HCT116 (cell line): Measurements from ENCODE around the gene CKLF. TPM values are rescaled to one million over a fixed set of nuclear protein-coding genes. Genes with fewer than 3 reads are reported as not detected.

Source experiments
- ATAC-seq: fragments of 200-7000 bp; cut with Tn5 transposase; 2 replicates; pipeline ENCODE4 v1.9.1; 2020; ENCODE audit warnings: mild to moderate bottlenecking, moderate library complexity
- BruUV-seq: library from RNA; stranded (reverse); fragments of 400-500 nt; replicated peaks from 2 replicates; lab custom pipeline; 2021; lab: Mats Ljungman, UMichigan
- CTCF ChIA-PET: fragments of 300-600 bp; sonication (Branson Sonifier 250); formaldehyde crosslinking; loops from one replicate; lab custom pipeline; 2021; ENCODE audit warnings: antibody characterized with exemption; lab: Charles Lee
- POLR2A ChIA-PET: fragments of 300-600, 350-600 bp; sonication (Branson Sonifier 250); formaldehyde crosslinking; loops from one replicate; lab custom pipeline; 2021; ENCODE audit warnings: antibody characterized with exemption; lab: Charles Lee
- RAD21 ChIA-PET, 2 experiments: fragments of 300-600 bp; sonication (Branson Sonifier 250); formaldehyde crosslinking; loops; one replicate each; lab custom pipeline; 2023; ENCODE audit warnings: low total read pairs in 2 of 2; ENCODE audit not compliant: uncharacterized antibody in 2 of 2, unreplicated experiment in 2 of 2, low non-redundant PET in 1 of 2; lab: Charles Lee
- DNase-seq: peaks from one replicate; pipeline ENCODE4 v3.0.0-alpha.2; 2010; ENCODE audit warnings: low read depth, low spot score
- H2AFZ ChIP-seq: fragments of 200-600 bp; shearing (Covaris generic), sonication (generic); 2 replicates; pipeline ENCODE4 v1.6.1; 2017; ENCODE audit warnings: low read depth, mixed run types, mixed read lengths, antibody characterized with exemption, low read length; ENCODE audit not compliant: poor library complexity, severe bottlenecking
- H3K27ac ChIP-seq: 2 replicates; pipeline ENCODE4 v1.5.1; 2012; ENCODE audit warnings: low read depth, low read length
- H3K27me3 ChIP-seq: fragments of 200-600 bp; sonication (generic); 2 replicates; pipeline ENCODE4 v1.6.1; 2016; ENCODE audit warnings: mixed run types, low read length, mixed read lengths; ENCODE audit not compliant: insufficient read depth
- H3K36me3 ChIP-seq, 2 experiments: fragments of 200-500 bp in 1 of 2; fragments of 200-600 bp in 1 of 2; sonication (Bioruptor generic) in 1 of 2; sonication (generic) in 1 of 2; 2 replicates each; pipeline versions ENCODE4 v1.5.1 to v1.6.1; 2014 to 2016; ENCODE audit warnings: low read length in 2 of 2, inconsistent platforms in 1 of 2, mixed read lengths in 1 of 2, mixed run types in 1 of 2; ENCODE audit not compliant: insufficient read depth in 2 of 2, control insufficient read depth in 1 of 2
- H3K4me1 ChIP-seq, 2 experiments: fragments of 200-600 bp in 1 of 2; sonication (generic) in 1 of 2; 2 replicates each; pipeline versions ENCODE4 v1.5.1 to v1.6.1; 2012 to 2017; ENCODE audit warnings: low read length in 2 of 2, inconsistent platforms in 1 of 2, mild to moderate bottlenecking in 1 of 2, mixed read lengths in 1 of 2, mixed run types in 1 of 2, moderate library complexity in 1 of 2; ENCODE audit not compliant: insufficient read depth in 2 of 2, control insufficient read depth in 1 of 2
- H3K4me2 ChIP-seq: fragments of 200-600 bp; sonication (generic); 2 replicates; pipeline ENCODE4 v1.6.1; 2017; ENCODE audit warnings: mixed run types, low read length, mixed read lengths
- H3K4me3 ChIP-seq, 2 experiments: fragments of 200-600 bp in 1 of 2; sonication (generic) in 1 of 2; replicated peaks in 1 of 2; 2 replicates each; pipeline ENCODE4 v1.5.1; 2011 to 2016; ENCODE audit warnings: low read length in 2 of 2, control low read depth in 1 of 2, low read depth in 1 of 2, mild to moderate bottlenecking in 1 of 2, mixed read lengths in 1 of 2, mixed run types in 1 of 2
- H3K79me2 ChIP-seq: fragments of 200-600 bp; sonication (generic); 2 replicates; pipeline ENCODE4 v1.6.1; 2017; ENCODE audit warnings: mild to moderate bottlenecking, mixed run types, low read length, moderate library complexity, mixed read lengths; ENCODE audit not compliant: insufficient read depth
- H3K9ac ChIP-seq: fragments of 200-600 bp; sonication (generic); 2 replicates; pipeline ENCODE4 v1.6.1; 2016; ENCODE audit warnings: low read length, mixed read lengths
- H3K9me2 ChIP-seq: fragments of 200-600 bp; sonication (generic), shearing (Covaris generic); 2 replicates; pipeline ENCODE4 v1.6.1; 2017; ENCODE audit warnings: mixed run types, mild to moderate bottlenecking, moderate library complexity; ENCODE audit not compliant: insufficient read depth
- H3K9me3 ChIP-seq, 2 experiments: fragments of 200-500 bp in 1 of 2; fragments of 200-600 bp in 1 of 2; sonication (Bioruptor generic) in 1 of 2; sonication (generic) in 1 of 2; 2 replicates each; pipeline ENCODE4 v1.6.1; 2014 to 2017; ENCODE audit warnings: low read length in 2 of 2, mixed read lengths in 2 of 2, inconsistent platforms in 1 of 2, low read depth in 1 of 2, mild to moderate bottlenecking in 1 of 2, mixed run types in 1 of 2, moderate library complexity in 1 of 2; ENCODE audit not compliant: control insufficient read depth in 1 of 2, insufficient read depth in 1 of 2
- H4K20me1 ChIP-seq: fragments of 200-600 bp; sonication (generic), shearing (Covaris generic); 2 replicates; pipeline ENCODE4 v1.6.1; 2017; ENCODE audit warnings: mixed run types, mild to moderate bottlenecking, moderate library complexity; ENCODE audit not compliant: insufficient read depth
- CEBPB ChIP-seq: IDR thresholded peaks from 2 replicates; pipeline ENCODE4 v1.6.1; 2012; ENCODE audit warnings: low read depth
- EGR1 ChIP-seq: IDR thresholded peaks from 2 replicates; pipeline ENCODE4 v1.6.1; 2012; ENCODE audit warnings: low read depth
- ELF1 ChIP-seq: IDR thresholded peaks from 2 replicates; pipeline ENCODE4 v1.6.1; 2012; ENCODE audit warnings: low read depth, borderline replicate concordance
- EZH2phosphoT487 ChIP-seq: fragments of 200-600 bp; IDR thresholded peaks from 2 replicates; pipeline ENCODE4 v1.6.1; 2018; ENCODE audit warnings: antibody characterized with exemption, borderline replicate concordance
- FOSL1 ChIP-seq: IDR thresholded peaks from 2 replicates; pipeline ENCODE4 v1.6.1; 2012; ENCODE audit warnings: low read depth
- JUND ChIP-seq: IDR thresholded peaks from 2 replicates; pipeline ENCODE4 v1.6.1; 2012
- POLR2AphosphoS5 ChIP-seq: IDR thresholded peaks from 2 replicates; pipeline ENCODE4 v1.6.1; 2011; ENCODE audit warnings: mild to moderate bottlenecking, low read depth, low read length, moderate library complexity
- SIN3A ChIP-seq: IDR thresholded peaks from 2 replicates; pipeline ENCODE4 v1.6.1; 2012; ENCODE audit warnings: low read depth
- SP1 ChIP-seq: IDR thresholded peaks from 2 replicates; pipeline ENCODE4 v1.6.1; 2012; ENCODE audit warnings: low read depth
- SRF ChIP-seq: IDR thresholded peaks from 2 replicates; pipeline ENCODE4 v1.6.1; 2012; ENCODE audit warnings: low read depth
- TCF7L2 ChIP-seq: IDR thresholded peaks from 2 replicates; pipeline ENCODE4 v1.7.0; 2011; ENCODE audit warnings: borderline replicate concordance, inconsistent platforms; ENCODE audit not compliant: insufficient read depth, insufficient read length; ENCODE audit errors: extremely low read depth
- ZFX ChIP-seq: fragments of 450-650 bp; IDR thresholded peaks from 2 replicates; pipeline ENCODE4 v1.6.1; 2017
- ZNF274 ChIP-seq: fragments of 200-500 bp; sonication (Bioruptor generic); IDR thresholded peaks from 2 replicates; pipeline ENCODE4 v1.6.1; 2014; ENCODE audit warnings: mild to moderate bottlenecking, low read depth, low read length, inconsistent platforms
- intact Hi-C: fragments of 100-400 bp; cut with micrococcal nuclease; formaldehyde crosslinking; loops from 2 replicates; pipeline ENCODE4 v1.10.0; 2022
- total RNA-seq: library from RNA; stranded (reverse); gene quantifications from one replicate; pipeline ENCODE4 v1.2.1, GENCODE V29; 2021; ENCODE audit not compliant: unreplicated experiment
- TF ChIP-seq, protein P1 (sequence below): IDR thresholded peaks from 2 replicates; pipeline ENCODE4 v1.6.1; 2011; ENCODE audit warnings: mild to moderate bottlenecking, low read length, moderate library complexity; ENCODE audit not compliant: insufficient replicate concordance; ENCODE audit errors: extremely low read depth
- TF ChIP-seq, protein P2 (sequence below): IDR thresholded peaks from 2 replicates; pipeline ENCODE4 v1.6.1; 2012
- TF ChIP-seq, protein P3 (sequence below), 3 experiments: fragments of 200-600 bp in 1 of 3; sonication (generic) in 1 of 3; IDR thresholded peaks in 2 of 3; conservative IDR thresholded peaks in 1 of 3; 2 replicates each; pipeline ENCODE4 v1.5.1; 2012 to 2017; ENCODE audit warnings: low read depth in 2 of 3, low read length in 2 of 3, antibody characterized with exemption in 1 of 3, borderline replicate concordance in 1 of 3, control low read depth in 1 of 3, mild to moderate bottlenecking in 1 of 3, mixed read lengths in 1 of 3, mixed run types in 1 of 3, moderate library complexity in 1 of 3; ENCODE audit not compliant: insufficient read depth in 1 of 3

CKLF gene
- total RNA-seq, 1 experiment from 2014 or later: 38.6 TPM

DNA sequence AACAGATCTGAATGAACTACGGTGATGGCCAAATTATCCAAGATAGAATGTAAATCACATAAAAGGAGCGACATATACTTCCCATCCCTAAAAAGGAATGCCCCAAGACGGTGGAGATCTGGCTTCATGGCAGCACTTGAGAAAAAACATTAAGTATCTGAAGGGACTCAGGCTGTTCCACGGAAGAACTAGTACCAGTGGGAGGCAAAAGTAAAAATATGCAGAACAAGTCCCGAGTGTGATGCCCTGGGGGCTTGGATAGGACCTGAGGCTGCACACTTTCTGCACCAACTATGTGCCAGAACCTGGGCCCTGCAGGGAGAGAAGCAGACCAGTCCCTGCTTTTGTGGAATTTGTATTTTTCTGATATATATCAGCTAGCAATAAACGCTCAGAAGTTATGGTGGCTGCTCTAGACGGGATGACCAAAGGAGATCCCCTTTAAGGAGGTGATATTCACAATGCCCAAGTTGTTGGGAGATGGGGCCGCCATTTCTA, 539 bp upstream of the CKLF start:
- intact Hi-C loops: loop anchor here (2.0 kb wide), 1 partner anchor 145 kb away; no protein-coding TSS in a partner anchor
- H3K79me2 ChIP-seq: peaks cover 26% of the 10 kb centered on the region; the same call in 1 of the 2 replicates
- no peaks in the 10 kb centered on the region for H3K9me3 ChIP-seq
- TF ChIP-seq CEBPB: no peak
- no peak for TF ChIP-seq SRF
- TF ChIP-seq, protein P1, sequence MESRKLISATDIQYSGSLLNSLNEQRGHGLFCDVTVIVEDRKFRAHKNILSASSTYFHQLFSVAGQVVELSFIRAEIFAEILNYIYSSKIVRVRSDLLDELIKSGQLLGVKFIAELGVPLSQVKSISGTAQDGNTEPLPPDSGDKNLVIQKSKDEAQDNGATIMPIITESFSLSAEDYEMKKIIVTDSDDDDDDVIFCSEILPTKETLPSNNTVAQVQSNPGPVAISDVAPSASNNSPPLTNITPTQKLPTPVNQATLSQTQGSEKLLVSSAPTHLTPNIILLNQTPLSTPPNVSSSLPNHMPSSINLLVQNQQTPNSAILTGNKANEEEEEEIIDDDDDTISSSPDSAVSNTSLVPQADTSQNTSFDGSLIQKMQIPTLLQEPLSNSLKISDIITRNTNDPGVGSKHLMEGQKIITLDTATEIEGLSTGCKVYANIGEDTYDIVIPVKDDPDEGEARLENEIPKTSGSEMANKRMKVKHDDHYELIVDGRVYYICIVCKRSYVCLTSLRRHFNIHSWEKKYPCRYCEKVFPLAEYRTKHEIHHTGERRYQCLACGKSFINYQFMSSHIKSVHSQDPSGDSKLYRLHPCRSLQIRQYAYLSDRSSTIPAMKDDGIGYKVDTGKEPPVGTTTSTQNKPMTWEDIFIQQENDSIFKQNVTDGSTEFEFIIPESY: no peak
- no peak for TF ChIP-seq JUND
- TF ChIP-seq ELF1: no peak
- TF ChIP-seq, protein P2, sequence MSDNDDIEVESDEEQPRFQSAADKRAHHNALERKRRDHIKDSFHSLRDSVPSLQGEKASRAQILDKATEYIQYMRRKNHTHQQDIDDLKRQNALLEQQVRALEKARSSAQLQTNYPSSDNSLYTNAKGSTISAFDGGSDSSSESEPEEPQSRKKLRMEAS: no peak
- no peak for TF ChIP-seq POLR2AphosphoS5
- no peak for TF ChIP-seq EZH2phosphoT487
- no peak for TF ChIP-seq TCF7L2
- TF ChIP-seq ZNF274: no peak
- TF ChIP-seq ZFX: no peak
- no peak for TF ChIP-seq SIN3A
- TF ChIP-seq, protein P3, sequence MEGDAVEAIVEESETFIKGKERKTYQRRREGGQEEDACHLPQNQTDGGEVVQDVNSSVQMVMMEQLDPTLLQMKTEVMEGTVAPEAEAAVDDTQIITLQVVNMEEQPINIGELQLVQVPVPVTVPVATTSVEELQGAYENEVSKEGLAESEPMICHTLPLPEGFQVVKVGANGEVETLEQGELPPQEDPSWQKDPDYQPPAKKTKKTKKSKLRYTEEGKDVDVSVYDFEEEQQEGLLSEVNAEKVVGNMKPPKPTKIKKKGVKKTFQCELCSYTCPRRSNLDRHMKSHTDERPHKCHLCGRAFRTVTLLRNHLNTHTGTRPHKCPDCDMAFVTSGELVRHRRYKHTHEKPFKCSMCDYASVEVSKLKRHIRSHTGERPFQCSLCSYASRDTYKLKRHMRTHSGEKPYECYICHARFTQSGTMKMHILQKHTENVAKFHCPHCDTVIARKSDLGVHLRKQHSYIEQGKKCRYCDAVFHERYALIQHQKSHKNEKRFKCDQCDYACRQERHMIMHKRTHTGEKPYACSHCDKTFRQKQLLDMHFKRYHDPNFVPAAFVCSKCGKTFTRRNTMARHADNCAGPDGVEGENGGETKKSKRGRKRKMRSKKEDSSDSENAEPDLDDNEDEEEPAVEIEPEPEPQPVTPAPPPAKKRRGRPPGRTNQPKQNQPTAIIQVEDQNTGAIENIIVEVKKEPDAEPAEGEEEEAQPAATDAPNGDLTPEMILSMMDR (IDR thresholded peaks at IDR 0.05 in 2 of 3, conservative IDR thresholded peaks at IDR 0.05 in 1 of 3; ENCODE audit: borderline replicate concordance in 1 of 3, insufficient read depth in 1 of 3, low read depth in 2 of 3, low read length in 2 of 3): no peak
- no peak for TF ChIP-seq EGR1
- TF ChIP-seq FOSL1: no peak
- TF ChIP-seq SP1: no peak
- CTCF ChIA-PET: interaction anchor here (1.5 to 1.8 kb wide), 2 partner anchors 57 to 278 kb away, joined by 6 to 8 read pairs; partner anchors contain the start of gene NAE1
- H2AFZ ChIP-seq: peak overlapping the region; percentile 36
- no peaks in the 10 kb centered on the region for H3K27me3 ChIP-seq
- peaks cover 25 to 46% of the 10 kb centered on the region in 2 experiments for H3K4me1 ChIP-seq
- ATAC-seq (peak; percentile 5; the same call in 1 of the 2 replicates), DNase-seq (no peak)
- H3K9ac ChIP-seq: peak overlapping the region; percentile 71
- BruUV-seq: TSS peak; percentile 41
- RAD21 ChIA-PET: no interaction called here
- peak overlapping the region; percentile 88 for H3K27ac ChIP-seq
- POLR2A ChIA-PET: interaction anchor here (0.6 to 1.9 kb wide), 4 partner anchors 18 to 322 kb away, joined by 3 to 8 read pairs (median 4); no protein-coding TSS in a partner anchor
- no peaks in the 10 kb centered on the region for H4K20me1 ChIP-seq
- peak overlapping the region; percentile 85 for H3K4me2 ChIP-seq
- no peaks in the 10 kb centered on the region for H3K9me2 ChIP-seq
- H3K36me3 ChIP-seq: peaks cover 0 to 8% of the 10 kb centered on the region in 2 experiments; a peak in 1 of 4 replicates
- H3K4me3 ChIP-seq: peak overlapping the region; percentile 51 to 69
